Neural cell (in vitro differentiated cells): Measurements from ENCODE around the gene ACE.

Experiments used
- EP300 ChIP-seq: fragments of 450-650 bp; conservative IDR thresholded peaks from 2 replicates; pipeline ENCODE4 v1.6.1; 2014; ENCODE audit warnings: antibody characterized with exemption, mild to moderate bottlenecking, moderate library complexity; ENCODE audit not compliant: poor library complexity, severe bottlenecking
- EZH2 ChIP-seq: fragments of 200-600, 300-800 bp; shearing (Covaris generic), sonication (generic); IDR thresholded peaks from 2 replicates; pipeline ENCODE4 v1.6.1; 2014; ENCODE audit warnings: antibody characterized with exemption, low read length, borderline replicate concordance, mild to moderate bottlenecking; ENCODE audit not compliant: insufficient read depth, poor library complexity, severe bottlenecking
- POLR2AphosphoS5 ChIP-seq: IDR thresholded peaks from 2 replicates; pipeline ENCODE4 v1.6.1; 2012
- RAD21 ChIP-seq: fragments of 450-650 bp; conservative IDR thresholded peaks from 2 replicates; pipeline ENCODE4 v1.6.1; 2014; ENCODE audit warnings: antibody characterized with exemption, mild to moderate bottlenecking, moderate library complexity
- SMC3 ChIP-seq: fragments of 450-650 bp; conservative IDR thresholded peaks from 2 replicates; pipeline ENCODE4 v1.6.1; 2014; ENCODE audit warnings: antibody characterized with exemption, mild to moderate bottlenecking, moderate library complexity; ENCODE audit not compliant: poor library complexity
- TAF1 ChIP-seq: IDR thresholded peaks from 2 replicates; pipeline ENCODE4 v1.6.1; 2012; ENCODE audit warnings: low read depth
- TF ChIP-seq, protein P1 (sequence below): fragments of 450-650 bp; IDR thresholded peaks from 2 replicates; pipeline ENCODE4 v1.5.1; 2014; ENCODE audit warnings: antibody characterized with exemption, mild to moderate bottlenecking, moderate library complexity; ENCODE audit not compliant: poor library complexity, severe bottlenecking
- TF ChIP-seq, protein P2 (sequence below): IDR thresholded peaks from 2 replicates; pipeline ENCODE4 v1.6.1; 2012; ENCODE audit warnings: borderline replicate concordance

DNA sequence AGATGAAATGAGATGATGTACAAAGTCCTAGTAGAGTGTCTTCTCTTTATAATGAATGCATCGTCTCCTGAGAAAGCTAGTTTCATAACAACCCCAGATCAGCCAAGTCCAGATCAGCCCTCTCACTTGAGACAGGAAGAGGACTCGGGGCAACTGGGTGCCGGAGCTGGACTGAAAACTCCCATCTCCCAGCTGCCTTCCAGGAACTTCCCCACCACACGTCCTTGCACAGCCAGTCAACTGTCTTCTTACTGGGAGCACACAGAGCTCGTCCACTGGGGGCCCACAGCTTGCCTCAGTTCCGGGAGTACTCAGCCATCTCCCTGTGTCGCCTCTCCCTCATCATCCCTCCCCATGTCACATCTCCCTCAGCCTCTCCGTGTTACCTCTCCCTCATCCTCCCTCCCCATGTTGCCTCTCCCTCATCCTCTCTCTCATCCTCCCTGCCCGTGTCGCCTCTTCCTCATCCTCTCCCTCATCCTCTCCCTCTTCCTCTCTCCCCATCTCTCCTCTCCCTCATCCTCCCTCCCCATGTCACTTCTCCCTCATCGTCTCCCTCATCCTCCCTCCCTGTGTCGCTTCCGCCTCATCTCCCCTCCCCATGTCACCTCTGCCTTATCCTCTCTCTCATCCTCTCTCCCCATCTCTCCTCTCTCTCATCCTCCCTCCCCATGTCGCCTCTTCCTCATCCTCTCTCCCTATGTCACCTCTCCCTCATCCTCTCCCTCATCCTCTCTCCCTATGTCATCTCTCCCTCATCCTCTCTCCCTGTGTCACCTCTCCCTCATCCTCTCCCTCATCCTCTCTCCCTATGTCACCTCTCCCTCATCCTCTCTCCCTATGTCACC is 23.9 kb downstream of the ACE start:
- TF ChIP-seq, protein P1, sequence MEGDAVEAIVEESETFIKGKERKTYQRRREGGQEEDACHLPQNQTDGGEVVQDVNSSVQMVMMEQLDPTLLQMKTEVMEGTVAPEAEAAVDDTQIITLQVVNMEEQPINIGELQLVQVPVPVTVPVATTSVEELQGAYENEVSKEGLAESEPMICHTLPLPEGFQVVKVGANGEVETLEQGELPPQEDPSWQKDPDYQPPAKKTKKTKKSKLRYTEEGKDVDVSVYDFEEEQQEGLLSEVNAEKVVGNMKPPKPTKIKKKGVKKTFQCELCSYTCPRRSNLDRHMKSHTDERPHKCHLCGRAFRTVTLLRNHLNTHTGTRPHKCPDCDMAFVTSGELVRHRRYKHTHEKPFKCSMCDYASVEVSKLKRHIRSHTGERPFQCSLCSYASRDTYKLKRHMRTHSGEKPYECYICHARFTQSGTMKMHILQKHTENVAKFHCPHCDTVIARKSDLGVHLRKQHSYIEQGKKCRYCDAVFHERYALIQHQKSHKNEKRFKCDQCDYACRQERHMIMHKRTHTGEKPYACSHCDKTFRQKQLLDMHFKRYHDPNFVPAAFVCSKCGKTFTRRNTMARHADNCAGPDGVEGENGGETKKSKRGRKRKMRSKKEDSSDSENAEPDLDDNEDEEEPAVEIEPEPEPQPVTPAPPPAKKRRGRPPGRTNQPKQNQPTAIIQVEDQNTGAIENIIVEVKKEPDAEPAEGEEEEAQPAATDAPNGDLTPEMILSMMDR = no peak
- TF ChIP-seq EZH2 (no peak), EP300 (no peak), TAF1 (no peak), RAD21 (no peak), POLR2AphosphoS5 (no peak), SMC3 (no peak)
- TF ChIP-seq, protein P2, sequence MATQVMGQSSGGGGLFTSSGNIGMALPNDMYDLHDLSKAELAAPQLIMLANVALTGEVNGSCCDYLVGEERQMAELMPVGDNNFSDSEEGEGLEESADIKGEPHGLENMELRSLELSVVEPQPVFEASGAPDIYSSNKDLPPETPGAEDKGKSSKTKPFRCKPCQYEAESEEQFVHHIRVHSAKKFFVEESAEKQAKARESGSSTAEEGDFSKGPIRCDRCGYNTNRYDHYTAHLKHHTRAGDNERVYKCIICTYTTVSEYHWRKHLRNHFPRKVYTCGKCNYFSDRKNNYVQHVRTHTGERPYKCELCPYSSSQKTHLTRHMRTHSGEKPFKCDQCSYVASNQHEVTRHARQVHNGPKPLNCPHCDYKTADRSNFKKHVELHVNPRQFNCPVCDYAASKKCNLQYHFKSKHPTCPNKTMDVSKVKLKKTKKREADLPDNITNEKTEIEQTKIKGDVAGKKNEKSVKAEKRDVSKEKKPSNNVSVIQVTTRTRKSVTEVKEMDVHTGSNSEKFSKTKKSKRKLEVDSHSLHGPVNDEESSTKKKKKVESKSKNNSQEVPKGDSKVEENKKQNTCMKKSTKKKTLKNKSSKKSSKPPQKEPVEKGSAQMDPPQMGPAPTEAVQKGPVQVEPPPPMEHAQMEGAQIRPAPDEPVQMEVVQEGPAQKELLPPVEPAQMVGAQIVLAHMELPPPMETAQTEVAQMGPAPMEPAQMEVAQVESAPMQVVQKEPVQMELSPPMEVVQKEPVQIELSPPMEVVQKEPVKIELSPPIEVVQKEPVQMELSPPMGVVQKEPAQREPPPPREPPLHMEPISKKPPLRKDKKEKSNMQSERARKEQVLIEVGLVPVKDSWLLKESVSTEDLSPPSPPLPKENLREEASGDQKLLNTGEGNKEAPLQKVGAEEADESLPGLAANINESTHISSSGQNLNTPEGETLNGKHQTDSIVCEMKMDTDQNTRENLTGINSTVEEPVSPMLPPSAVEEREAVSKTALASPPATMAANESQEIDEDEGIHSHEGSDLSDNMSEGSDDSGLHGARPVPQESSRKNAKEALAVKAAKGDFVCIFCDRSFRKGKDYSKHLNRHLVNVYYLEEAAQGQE = no peak
